ENCODE results near the gene PICK1.

PICK1 gene

DNA sequence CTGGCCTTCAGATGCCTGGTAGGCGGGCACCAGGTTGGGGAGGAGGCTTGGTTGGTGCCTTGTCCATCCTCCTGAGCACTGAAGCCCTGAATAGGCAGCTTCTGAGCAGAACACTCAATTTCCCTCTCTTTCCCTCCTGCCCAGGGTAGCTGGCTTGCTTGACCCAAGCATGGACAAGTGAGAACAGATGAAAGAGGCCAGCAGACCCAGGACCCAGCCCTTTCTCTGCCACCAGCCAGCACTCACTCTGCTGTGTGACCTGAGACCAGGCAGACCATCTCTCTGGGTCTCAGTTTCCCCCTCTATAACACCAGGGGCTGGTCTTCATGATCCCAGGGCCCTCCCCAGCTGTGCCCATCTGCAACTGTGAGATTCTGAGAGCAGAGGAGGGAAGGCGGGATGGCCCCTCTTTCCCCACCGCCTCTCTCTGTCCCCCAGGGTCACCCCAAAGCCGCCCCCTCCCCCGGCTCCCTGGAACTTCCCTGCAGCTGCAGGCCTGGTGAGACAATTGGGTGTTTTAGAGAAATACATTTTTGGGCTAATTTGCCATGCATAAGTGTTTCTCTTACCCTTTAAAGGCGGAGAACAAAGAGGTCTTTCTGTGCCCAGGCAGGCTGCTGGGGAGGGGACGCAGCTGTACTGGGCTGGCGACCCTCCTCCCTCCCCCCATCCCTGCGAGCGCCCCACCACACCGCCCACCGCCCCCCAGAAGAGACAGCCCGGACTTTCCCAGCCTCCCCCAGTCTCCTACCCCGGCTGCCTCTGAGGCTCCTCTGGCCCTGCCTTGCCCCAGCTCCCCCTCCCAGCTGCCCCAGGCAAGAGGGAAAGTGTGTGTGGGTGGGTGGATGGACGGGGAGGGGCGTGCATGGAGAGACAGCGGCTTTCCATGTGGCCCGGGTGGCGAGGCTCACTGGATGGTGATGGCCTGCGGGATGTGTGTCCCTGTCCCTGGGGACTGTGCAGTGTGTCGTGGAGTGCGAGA, 30.8 kb upstream of the PICK1 start:
- TF ChIP-seq ZNF274 (IDR thresholded peaks at IDR 0.05; ENCODE audit: low read depth, low read length) = no peak

DNA sequence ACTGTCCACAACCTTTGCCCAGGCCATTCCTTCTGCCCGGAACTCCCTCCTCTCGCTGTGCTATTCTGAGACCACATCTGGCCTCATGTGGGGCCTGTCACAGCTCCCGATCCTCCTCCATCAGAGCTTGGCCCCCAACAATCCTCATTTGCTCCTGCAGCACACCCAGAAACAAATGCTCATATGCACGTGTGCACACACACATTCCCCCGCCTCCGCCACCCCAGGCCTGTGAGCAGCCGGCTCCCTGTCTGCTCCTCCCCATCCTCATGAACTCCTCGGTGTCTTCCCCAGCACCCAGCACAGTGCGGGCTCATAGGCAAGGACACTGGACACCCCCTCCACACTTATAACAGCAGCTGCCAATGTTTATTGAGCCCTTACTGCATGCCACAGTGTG, 29.7 kb upstream of the PICK1 start:
- TF ChIP-seq ZNF274 (IDR thresholded peaks at IDR 0.05; ENCODE audit: low read depth, low read length) = no peak
- H3K4me3 ChIP-seq (ENCODE audit: low read length) = no peak overlapping the region

More for the DNA sequence above, 30.8 kb upstream of the PICK1 start:
- no peak overlapping the region for H3K4me3 ChIP-seq (ENCODE audit: low read length)

DNA sequence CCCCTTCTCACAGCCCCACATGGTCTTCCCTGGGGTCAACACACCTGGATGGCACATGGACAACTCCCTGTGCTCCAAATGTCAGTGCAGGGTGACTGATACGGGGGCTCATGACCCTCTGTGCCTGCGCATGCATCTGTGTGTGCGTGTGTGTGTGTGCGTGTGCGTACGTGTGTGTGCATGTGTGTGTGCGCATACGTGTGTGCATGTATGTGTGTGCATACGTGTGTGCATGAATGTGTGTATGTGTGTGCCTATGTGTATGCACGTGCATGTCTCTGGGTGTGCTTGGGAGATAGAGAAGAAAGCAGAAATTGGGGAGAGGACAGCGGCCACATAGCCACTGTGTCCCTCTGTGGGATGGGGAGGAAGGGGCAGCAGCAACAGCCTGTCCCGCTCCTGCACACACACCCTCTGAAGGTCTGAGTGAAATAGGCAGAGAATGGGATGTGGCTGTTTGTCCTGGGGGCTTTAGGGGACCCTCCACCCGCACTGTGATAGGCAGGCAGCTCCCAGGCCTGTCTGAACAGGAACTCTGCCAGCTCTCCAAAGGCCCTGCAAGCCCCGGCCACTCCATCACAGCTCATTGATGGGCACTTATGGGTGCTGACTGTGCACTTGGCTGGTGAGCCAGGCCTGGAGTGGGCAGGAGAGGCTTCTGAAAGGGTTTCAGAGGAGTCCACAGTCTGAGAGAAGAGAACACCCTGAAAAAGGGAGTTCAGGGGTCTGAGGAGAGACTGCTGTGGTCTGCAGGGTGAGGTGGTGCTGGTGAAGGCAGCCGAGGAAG, 28.7 kb upstream of the PICK1 start:
- no peak overlapping the region for H3K4me3 ChIP-seq (ENCODE audit: low read length)
- no peak for TF ChIP-seq ZNF274 (IDR thresholded peaks at IDR 0.05; ENCODE audit: low read depth, low read length)

DNA sequence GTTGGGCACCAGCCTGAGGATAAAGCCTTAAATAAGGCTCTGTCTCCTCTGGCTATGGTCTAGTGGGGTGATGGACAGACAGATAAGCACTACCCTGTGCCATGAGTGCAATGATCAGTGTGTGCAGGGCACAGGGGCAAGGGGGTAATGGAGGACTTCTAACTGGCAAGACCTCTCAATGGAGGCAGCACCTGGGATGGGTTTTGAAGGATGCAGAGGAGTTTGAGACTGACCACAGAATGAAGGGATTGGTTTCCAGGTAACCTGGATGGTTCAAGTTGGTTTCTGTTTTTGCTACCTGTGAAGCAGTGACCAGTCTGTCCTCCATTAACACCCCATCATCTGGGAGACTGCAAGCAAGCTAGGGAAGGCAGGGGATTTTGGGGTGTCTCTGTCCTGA, 27.8 kb upstream of the PICK1 start:
- no peak overlapping the region for H3K4me3 ChIP-seq (ENCODE audit: low read length)
- TF ChIP-seq ZNF274 (IDR thresholded peaks at IDR 0.05; ENCODE audit: low read depth, low read length) = no peak

DNA sequence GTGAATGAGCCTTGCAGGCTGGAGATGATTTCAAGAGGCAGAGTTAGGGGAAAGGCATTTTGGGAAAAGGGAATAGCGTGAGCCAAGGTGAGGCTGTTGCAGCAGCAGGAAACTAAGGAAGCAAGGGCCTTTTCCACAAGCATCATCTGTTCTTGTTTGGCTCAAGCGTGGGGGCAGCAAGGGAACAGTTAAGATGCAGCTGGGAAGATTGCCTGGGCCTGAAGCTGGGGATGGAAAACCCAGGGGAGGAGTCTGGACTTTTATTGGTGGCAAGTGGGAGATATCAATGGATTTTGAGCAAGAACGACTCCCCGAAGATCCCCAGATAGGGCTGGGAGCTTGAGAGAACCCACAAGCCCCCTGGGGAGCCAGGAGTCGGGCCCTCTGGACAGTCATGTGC, 27.3 kb upstream of the PICK1 start:
- no peak overlapping the region for H3K4me3 ChIP-seq (ENCODE audit: low read length)
- TF ChIP-seq ZNF274 (IDR thresholded peaks at IDR 0.05; ENCODE audit: low read depth, low read length) = no peak

DNA sequence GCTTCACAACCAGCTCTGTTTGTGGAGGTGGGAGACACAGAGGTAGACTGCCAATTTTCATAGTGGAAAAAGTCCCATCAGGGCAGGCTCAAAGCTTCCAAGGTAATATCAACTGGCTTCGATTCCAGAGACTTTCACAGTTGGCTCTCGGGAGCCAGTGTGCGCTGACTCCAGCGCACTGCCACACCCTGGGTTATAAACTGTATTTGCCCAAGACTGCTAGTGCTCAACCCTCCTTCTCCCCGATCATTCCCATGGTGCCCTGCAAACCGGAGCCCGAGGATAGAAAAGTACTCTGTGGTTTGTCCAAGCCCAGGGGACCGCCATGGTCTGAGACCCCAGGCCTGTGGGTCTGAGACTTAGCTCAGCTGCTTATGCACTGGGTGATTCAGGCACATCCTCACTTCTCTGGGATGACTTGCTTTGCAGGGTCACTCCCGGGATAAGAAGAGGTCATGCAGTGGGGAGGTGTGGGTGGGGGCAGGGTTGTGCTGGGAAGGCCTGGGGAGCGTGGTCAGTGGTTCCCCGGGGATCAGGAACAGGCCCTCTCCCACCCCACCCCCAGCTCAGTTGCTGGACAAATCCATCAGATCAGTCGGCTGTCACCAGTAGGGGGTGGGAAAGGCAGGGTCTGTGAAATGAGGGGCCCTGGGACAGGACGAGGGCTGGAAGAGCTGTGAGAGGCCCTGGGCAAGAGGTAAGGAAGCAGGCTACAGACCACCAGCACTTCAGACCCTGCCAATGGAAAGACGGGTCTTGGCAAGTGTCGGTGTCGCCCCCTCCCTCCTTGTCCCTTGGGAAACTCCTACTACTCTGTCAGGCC, 26.7 kb upstream of the PICK1 start:
- no peak for TF ChIP-seq ZNF274 (IDR thresholded peaks at IDR 0.05; ENCODE audit: low read depth, low read length)
- no peak overlapping the region for H3K4me3 ChIP-seq (ENCODE audit: low read length)

DNA sequence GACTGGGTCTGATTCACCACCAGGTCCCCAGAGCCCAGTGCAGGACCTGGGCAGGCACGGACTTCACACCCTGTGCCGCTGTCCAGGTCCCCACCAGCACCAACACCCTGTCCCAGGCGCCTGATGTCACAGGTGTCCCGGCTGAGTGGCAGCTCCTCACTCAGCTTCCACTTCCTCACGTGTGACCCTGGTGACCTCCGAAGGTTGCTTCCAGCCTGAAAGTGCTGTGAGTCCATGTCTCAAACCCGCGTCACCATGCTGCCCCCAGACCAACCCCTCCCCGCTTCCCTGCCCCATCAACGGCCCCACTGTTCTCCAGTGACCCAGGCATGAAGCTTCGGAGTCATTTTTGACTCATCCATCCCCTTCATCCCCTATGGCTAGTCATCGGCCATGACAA, 25.7 kb upstream of the PICK1 start:
- no peak for TF ChIP-seq ZNF274 (IDR thresholded peaks at IDR 0.05; ENCODE audit: low read depth, low read length)
- no peak overlapping the region for H3K4me3 ChIP-seq (ENCODE audit: low read length)

DNA sequence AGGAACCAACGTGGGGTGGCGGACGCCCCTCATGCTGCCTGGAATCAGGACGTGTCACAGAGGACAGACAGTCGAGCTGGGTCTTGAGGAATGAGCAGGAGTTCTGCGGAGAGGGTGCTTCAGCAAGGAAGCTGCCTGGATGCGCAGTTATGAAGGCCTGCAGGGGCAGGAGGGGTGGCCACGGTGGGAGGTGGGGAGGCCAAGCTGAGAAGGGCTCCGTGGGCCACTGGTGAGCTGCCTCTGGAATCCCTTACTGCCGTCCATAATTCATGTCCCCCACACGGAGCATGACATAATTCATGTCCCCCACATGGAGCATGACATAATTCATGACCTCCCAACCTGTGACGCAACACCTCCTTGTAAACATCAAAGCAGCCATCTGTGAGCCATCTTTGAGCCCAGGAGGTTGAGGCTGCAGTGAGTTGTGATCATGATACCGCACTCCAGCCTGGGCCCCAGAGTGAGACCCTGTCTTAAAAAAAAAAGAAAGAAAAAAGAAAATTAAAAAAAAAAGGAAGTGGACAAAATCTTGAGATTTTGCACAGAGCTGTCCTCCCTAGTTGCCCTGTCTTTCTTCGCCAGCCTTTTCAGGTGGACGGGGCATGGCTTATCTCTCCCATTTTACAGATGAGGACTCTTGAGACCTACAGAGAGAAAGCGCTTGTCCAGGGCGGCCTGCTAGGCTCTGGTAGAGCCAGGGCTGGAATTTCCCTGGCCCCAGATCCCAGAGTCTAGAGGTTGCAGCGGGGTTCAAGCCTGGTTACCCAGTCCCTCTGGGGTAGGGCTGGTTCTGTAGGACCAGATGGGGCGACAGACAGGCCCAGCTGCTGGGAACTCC, 24.3 kb upstream of the PICK1 start:
- H3K4me3 ChIP-seq (ENCODE audit: low read length) = no peak overlapping the region
- no peak for TF ChIP-seq ZNF274 (IDR thresholded peaks at IDR 0.05; ENCODE audit: low read depth, low read length)

DNA sequence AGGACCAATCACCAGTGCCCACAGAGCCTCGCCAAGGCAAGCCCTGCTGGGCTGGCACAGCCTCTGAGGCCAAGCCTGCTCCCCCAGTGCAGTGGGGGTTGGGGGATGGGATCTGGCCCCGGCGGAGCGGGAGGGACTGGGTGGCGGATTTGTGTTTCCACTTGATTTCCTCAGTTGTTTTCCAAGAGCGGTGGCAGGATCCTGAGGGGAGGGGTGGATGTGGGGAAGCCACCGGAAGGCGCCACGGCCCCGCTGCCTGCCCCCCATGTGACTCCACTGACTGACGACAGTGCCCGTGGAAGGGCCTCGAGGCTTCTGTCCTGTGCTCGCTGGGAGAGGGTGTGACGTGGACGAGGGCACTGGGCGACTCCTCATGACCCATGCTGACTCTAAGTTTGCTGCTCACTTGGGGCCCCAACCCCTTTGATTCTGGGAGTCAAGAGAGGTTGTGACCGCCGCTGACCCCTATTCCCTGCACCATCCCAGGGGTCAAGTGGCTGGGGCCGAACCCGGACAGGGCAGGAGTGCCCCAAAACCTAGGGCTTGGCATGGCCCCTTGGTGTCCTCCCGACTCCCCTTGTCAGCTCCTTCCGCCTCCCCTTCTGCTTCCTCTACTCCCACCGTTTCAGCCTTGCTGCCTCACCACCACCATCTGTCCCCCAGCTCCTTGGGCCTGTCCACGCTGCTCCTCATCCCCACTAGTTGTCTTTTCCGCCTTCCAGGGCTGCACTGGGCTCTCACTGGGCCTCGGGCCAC, 23.5 kb upstream of the PICK1 start:
- TF ChIP-seq ZNF274 (IDR thresholded peaks at IDR 0.05; ENCODE audit: low read depth, low read length) = no peak
- no peak overlapping the region for H3K4me3 ChIP-seq (ENCODE audit: low read length)

DNA sequence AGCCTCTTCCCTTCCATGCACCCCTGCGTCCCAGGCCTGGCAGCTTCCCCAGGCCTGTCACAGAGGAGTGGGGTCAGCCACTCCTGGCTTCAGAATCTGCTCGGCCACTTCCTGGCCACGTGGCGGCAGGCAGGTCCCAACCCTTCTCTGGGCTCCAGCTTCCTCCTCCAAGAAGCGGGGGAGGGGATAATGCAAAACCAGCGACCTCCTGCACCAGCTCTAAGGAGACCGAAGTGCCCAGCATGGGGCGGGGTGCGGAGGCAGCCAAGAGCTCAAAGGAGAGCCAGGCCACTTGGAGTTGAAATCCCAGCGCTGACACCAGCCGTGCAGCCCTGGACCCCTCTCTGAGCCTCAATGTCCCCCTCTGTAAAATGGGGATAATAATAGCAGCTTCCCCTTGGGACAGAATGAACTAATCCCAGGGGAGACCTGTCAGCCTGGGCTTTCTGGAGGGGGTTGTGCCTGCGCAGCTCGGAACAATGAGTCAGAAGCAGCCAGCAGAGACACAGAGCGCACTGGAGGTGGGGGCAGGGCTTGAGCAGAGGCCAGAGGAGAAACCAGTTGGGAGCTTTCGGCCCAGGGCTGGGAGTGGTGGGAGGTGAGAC, 22.8 kb upstream of the PICK1 start:
- no peak overlapping the region for H3K4me3 ChIP-seq (ENCODE audit: low read length)
- TF ChIP-seq ZNF274 (IDR thresholded peaks at IDR 0.05; ENCODE audit: low read depth, low read length) = no peak

DNA sequence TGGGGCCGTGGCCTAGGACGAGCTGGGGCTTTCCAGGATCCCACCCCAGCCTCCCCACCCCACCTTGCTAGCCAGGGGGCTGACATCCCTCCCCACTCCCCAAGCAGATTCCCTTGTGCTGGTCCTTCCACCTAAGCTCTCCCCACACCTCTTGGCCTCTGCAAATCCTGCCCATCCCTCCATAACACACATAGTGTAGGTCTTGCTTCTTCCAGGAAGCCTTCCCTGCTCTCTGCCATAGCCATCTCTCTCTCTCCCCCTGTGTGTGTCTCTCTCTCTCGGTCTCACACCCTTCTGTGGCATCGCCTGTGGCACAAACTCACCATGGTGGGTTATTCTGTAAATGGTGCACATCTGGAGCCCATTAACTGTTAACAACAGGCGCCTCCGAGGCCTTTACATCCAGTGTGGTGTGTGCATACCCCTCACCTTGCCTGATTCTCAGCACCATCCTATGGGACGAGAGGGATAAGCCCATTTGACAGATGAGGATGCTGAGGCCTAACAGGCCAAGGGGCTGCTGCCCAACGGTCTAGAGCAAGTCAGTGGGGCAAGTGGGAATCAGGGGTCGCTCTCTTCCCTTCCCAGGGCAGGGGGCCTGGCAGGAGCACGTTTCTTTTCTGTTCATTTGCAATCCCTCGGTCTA, 22.2 kb upstream of the PICK1 start:
- no peak for TF ChIP-seq ZNF274 (IDR thresholded peaks at IDR 0.05; ENCODE audit: low read depth, low read length)
- H3K4me3 ChIP-seq (ENCODE audit: low read length) = no peak overlapping the region

DNA sequence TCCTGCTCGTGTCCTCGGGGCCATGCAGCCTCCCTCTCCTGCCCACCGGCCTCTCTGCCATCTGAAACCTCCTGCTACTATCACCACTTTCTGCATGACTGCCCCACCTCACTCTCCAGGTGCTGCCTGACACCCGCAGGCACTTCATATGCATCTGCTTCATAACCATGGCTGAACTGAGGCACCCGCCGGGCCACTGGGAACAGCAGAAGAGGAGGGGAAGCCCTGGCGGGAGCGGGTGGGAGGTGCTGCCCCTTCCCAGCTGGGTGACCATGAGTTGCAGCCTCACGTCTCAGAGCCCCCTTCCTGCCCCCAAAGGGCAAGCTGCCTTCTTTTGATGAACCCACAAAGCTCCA, 21.7 kb upstream of the PICK1 start:
- no peak for TF ChIP-seq ZNF274 (IDR thresholded peaks at IDR 0.05; ENCODE audit: low read depth, low read length)
- no peak overlapping the region for H3K4me3 ChIP-seq (ENCODE audit: low read length)

Measured in GM08714 (cell line).